ENCODE data around the gene CST3. TPM values are rescaled to one million over a fixed set of nuclear protein-coding genes. Genes with fewer than 3 reads are reported as not detected.

Gene CST3
- total and polyA plus RNA-seq, 12 donors, result 92.4 to 1,851 (median 1,124) TPM

- DNase-seq, result no peak
- WGBS, 4 donors, result 66 to 85% (median 74%) methylated on average over 3 of the region's 3 CpGs
- Histone ChIP-seq H3K27me3 (no peaks in the 10 kb centered on the region), H3K9me3 (replicated peaks in 1 of 3) (no peaks in the 10 kb centered on the region), H3K4me3 (no peak overlapping the region), H3K27ac (no peak overlapping the region), H3K36me3 (replicated peaks in 1 of 2) (peaks cover 0 to 3% of the 10 kb centered on the region in 2 donors), H3K4me1 (replicated peaks in 1 of 2) (peaks cover 8% of the 10 kb centered on the region in 2 donors)
- intact Hi-C loops (cut with DNase I), result no loop called here
- TF ChIP-seq POLR2A (IDR thresholded peaks at IDR 0.05) (no peak), CTCF (IDR thresholded peaks at IDR 0.05) (no peak)
Measured at GRCh38 chr20:23627501-23627900, 10.3 kb downstream of the CST3 start.

- TF ChIP-seq POLR2A (IDR thresholded peaks at IDR 0.05), result no peak
- TF ChIP-seq CTCF (IDR thresholded peaks at IDR 0.05), result no peak
- no peaks in the 10 kb centered on the region for H3K9me3 ChIP-seq (replicated peaks in 1 of 3)
- no peaks in the 10 kb centered on the region for H3K36me3 ChIP-seq (replicated peaks in 1 of 2)
- intact Hi-C loops (cut with DNase I), result no loop called here
- no peak overlapping the region for H3K27ac ChIP-seq
- no peak overlapping the region for H3K4me3 ChIP-seq
- WGBS, 4 donors, result 51 to 66% (median 62%) methylated on average over 4 of the region's 4 CpGs
- H3K4me1 ChIP-seq (replicated peaks in 1 of 2), result peaks cover 12 to 14% of the 10 kb centered on the region in 2 donors
- no peaks in the 10 kb centered on the region for H3K27me3 ChIP-seq
- no peak for DNase-seq
Measured at GRCh38 chr20:23626040-23626620, 11.6 kb downstream of the CST3 start.

- H3K9me3 ChIP-seq (replicated peaks in 1 of 3), result no peaks in the 10 kb centered on the region
- H3K4me3 ChIP-seq, result no peak overlapping the region
- H3K27me3 ChIP-seq, result no peaks in the 10 kb centered on the region
- WGBS, 4 donors, result 74 to 84% (median 78%) methylated on average over 7 to 9 of the region's 9 CpGs
- no peak for DNase-seq
- peaks cover 12 to 14% of the 10 kb centered on the region in 2 donors for H3K4me1 ChIP-seq (replicated peaks in 1 of 2)
- no peaks in the 10 kb centered on the region for H3K36me3 ChIP-seq (replicated peaks in 1 of 2)
- intact Hi-C loops (cut with DNase I), result no loop called here
- TF ChIP-seq CTCF (IDR thresholded peaks at IDR 0.05), result no peak
- TF ChIP-seq POLR2A (IDR thresholded peaks at IDR 0.05), result no peak
- no peak overlapping the region for H3K27ac ChIP-seq
Measured at GRCh38 chr20:23625236-23625964, 12.4 kb downstream of the CST3 start.

- H3K4me3 ChIP-seq, result no peak overlapping the region
- H3K9me3 ChIP-seq (replicated peaks in 1 of 3), result no peaks in the 10 kb centered on the region
- intact Hi-C loops (cut with DNase I), result no loop called here
- no peak for DNase-seq
- 62 to 70% (median 65%) methylated on average over 2 of the region's 2 CpGs for WGBS, 4 donors
- no peaks in the 10 kb centered on the region for H3K36me3 ChIP-seq (replicated peaks in 1 of 2)
- peaks cover 12 to 14% of the 10 kb centered on the region in 2 donors for H3K4me1 ChIP-seq (replicated peaks in 1 of 2)
- H3K27ac ChIP-seq, result peak overlapping the region in 2 of 5 donors; percentile 39 to 75
- no peak for TF ChIP-seq CTCF (IDR thresholded peaks at IDR 0.05)
- TF ChIP-seq POLR2A (IDR thresholded peaks at IDR 0.05), result no peak
- H3K27me3 ChIP-seq, result no peaks in the 10 kb centered on the region
Measured at GRCh38 chr20:23624324-23624691, 13.4 kb downstream of the CST3 start.

All from adrenal gland (tissue), 12 donors.